NCI-H510A treated with DMSO at 0.1 percent for 48 hours (cell line): ENCODE results near the gene PRKG1.
"Not testable (repeated sequence)": the region's sequence is repeated elsewhere in the genome, so short reads cannot be mapped to it uniquely, and the experiment has no call there.

ENCODE experiments used
- DNase-seq: peaks from one replicate; lab custom pipeline; 2025; lab: John Stamatoyannopoulos, UW

The PRKG1 gene

DNA sequence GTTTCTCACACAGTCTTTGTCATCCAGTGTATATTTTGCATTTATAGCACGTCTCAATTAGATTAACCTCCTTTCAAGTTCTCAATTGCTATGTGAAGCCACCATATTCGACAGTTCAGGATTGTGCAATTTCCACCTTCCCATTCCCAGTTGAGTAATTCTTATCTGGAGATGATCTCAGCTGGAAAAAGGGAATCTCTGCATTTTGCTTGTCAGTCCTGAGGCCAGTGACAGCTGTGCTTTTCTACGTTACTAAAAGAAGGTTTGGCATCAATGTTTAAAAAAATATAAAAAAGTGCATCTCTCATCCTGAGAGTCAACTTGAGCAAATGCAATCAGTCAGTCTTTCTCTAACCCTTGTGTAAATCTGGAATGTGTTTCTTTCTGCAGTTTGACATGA lies 247.7 kb downstream of the PRKG1 start:
- DNase-seq, result no peak

DNA sequence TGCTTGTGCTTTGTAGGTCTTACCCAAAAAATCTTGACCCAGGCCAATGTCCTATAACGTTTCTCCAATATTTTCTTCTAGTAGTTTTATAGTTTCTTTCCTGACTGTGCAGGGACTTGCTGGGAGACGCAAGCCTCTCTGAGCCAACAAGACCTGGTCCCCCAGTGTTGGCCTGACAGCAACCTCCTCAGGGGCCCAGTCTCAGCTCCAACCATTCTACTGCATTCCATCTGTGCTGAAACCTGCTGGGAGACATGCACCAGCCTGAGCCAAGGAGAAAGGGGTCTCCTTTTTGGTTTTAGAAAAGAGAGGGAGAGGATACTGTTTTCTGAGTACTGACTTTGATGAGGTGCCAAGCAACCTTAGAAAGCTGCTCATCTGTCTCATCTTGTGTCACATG lies 251.4 kb downstream of the PRKG1 start:
- DNase-seq, result no peak

DNA sequence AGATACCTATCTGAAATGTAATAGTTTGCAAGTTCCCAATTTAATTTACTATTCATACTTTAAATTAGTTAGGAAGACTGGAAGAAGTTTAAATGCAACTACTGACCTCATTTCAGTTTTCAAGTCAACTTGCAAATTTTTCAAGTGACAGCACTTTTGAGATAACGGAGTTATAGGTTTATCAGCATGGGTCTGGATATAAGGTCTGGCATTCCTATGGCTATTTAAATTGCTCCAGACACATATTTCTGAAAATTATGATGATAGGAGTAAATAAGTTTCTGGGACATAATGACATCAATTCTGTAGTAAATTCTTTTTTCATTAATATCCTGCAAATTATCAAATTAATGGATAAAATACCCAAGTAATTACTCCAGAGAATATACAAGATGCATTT lies 251.9 kb downstream of the PRKG1 start:
- DNase-seq, result no peak

DNA sequence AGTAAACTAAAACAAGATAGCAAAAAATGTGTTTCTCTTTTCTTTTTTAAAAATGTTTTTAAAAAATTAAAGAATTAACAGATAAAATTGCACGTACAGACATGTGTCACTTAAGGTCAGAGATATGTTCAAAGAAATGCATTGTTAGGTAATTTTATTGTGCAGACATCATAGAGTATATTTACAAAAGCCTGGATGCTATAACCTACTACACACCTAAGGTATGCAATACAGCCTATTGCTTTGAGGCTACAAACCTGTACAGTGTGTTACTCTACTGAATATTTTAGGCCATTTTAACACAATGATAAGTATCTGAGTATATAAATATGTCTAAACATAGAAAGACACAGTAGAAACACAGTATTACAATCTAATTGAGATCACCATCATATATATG lies 253.1 kb downstream of the PRKG1 start:
- no peak for DNase-seq

DNA sequence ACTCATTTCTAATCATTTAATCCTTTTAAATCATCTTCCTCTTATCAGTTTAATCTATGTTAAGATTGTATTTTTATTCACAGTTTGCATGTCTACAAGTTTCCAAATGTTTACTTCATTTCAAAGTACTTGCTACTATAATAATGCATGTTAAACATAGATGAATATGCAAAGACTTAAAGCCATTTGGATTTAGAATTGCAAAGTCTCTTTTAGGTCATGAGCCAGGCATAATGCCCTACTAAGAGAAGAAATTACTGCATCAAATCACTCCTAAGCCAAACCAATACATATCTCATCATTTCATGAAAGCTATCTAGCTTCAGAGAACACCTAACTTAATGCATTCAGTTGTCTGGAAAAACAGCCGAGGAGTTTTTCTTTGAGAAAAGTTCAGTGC lies 266.1 kb downstream of the PRKG1 start:
- no peak for DNase-seq

DNA sequence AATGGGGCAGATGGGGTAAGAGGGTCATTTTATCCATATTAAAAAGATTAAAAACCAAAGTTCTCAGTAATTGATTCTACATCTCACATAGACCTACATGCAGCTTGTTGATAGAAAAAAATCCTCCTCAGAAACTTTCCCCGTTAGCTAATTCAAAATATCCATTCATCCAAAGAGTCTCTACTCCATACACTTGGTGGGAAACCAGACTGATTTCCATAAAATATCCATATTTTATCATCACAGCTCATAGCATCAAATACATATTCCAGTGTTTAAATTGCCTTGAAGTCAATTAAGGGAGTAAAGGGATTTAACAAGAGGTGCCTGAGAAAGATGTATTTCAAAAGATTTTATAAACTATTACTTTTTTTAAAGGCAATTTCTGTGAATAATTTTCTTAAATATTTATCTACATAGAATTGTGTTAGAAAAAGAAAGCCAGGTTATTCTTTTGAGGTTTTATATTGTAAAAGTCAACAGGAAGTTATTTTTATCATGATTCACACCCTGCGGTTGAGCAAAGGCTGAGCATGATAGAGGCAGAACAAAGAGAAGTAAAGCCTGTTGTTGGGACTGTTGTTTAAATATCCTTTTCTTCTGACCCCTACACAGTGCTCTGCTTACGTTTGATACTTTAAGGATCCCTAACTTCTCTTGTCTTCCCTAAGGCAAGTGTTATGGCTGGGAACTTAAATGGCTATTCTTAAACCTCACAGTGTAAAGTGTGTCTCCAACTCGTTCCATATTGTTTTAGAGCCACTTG lies 266.7 kb downstream of the PRKG1 start:
- no peak for DNase-seq

DNA sequence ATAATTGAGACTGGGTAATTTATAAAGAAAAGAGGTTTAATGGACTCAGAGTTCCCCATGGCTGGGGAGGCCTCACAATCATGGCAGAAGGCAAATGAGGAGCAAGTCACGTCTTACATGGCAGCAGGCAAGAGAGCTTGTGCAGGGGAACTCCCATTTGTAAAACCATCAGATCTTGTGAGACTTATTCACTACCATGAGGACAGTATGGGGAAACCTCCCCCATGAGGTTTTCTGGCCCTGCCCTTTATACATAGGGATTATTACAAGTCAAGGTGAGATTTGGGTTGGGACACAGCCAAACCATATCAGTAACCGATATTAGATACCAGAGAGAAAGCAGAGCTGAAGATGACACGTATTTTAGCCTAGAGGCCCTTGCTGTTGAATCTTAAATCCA lies 267.5 kb downstream of the PRKG1 start:
- DNase-seq, result not testable (repeated sequence)

DNA sequence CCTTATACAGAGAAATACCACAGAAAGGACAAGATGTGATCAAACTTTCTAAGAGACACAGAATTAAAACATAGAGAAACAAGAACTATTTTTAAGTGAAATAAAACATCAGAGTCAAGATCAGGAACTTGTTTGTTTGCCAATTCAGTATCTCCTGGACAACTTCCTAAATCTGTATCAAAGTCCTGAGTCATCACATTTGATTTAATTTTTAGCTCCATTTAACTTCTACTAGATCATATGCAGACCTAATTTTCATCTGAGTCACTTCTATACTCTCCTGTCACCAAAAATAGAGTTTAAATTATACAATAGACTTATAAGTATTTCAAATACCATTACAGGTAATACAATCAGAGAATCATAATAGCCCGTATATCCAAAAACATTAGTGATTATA lies 268.1 kb downstream of the PRKG1 start:
- no peak for DNase-seq

DNA sequence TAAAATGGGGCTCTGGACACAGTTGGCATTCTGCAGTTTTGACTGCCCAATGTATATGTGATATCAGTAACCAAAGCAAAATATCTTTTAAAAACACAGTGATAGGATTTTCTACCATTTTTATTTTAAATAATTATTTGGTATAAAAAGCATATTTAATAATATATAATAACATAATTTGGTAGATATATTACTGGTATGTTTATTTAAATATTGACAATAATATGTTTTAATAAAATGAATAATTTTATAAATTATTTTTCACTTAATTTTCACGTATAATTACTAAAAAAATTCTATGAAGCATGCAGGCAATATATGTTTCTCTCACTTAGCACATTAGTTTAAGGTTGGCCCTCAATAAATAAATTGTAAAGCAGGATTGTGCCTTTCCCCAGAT lies 269.1 kb downstream of the PRKG1 start:
- no peak for DNase-seq

DNA sequence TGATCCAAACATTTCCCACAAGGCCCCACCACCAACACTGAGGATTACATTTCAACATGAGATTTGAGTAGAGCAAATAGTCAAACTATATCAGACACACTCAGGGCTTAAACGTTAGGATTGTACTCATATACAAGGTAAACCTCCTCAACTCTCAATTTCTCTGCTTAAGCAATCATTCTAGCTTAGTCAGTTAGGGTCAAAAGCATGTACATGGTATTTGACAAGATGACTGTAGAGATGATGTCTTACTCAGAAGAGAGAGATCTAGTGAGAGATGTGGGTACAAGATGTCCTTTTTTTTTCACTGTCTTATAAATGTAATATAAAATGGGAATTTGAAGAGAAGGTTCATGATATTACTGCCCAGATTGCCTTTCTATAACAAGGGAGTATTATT lies 270.1 kb downstream of the PRKG1 start:
- no peak for DNase-seq

DNA sequence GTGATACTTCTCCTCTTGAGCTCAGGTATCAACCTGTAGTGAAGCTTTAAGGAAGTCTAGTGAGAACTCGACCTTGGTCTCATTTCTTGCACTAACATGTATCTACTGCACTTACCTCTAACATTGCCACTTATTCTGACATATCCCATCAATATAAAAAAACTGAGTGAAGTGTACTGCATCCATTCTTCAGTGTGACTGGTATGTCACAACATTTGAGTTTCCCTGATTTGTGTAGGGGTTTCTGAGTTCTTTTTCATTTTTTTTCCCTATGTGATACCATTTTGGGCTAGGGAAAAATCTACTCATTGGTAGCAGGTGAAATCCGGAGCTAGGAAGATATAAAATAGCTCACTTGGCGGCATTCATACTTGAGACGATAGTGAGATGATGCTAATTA lies 274.3 kb downstream of the PRKG1 start:
- DNase-seq, result no peak

DNA sequence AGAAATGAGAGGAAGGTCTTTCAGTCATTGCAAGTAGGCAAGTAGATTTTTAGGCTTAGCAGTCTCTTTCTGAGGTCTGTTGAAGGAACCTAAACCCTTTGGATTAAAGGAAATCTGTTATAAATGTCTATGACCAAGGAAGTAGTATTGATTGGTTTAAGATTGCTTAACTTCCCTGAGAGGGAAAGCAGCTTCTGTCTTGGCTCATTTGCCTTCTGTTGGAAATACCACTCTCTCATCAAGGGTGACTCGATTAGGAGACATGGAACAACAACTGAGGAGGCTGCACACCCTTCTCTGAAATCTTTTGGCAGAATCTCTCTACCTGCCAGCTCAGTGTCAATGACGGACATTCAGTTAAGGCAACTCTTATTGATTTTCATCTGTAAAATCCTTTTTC lies 282.9 kb downstream of the PRKG1 start:
- no peak for DNase-seq

DNA sequence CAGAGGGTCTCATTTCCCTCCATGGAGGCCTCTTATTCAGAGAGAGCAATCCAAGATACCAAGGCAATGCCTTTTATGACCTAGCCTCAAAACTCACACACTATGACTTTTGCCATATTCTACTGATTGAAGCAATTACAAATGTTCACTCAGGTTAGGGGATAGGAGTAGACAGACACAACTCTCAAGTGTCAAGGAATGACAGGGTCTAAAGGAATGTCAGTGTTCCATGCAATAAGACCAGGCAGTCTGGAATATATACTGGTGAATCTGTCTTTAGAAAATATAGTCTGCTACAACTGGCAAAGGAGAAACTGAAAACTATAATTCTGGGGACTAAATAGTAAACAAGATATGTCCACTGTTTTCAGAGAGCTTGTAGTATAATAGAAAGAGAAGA lies 283.9 kb downstream of the PRKG1 start:
- no peak for DNase-seq

DNA sequence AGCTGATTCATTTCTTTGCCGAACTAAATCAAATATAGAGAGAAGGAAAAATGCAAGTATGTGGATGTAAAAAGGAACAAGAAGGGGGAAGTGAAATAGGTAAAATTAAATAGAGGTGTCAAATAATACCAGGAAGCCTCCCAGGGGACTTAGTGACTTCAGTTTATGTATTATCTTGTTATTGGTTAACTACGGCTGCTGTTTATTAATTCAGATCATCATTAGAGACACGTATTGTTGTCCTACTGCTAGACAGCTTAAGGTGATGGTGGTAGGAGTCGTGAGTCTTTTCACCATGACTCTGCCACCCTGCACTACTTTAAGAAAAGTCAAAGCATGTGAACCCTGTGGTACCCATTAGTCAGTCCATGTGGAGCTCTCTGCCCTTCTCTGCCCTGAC lies 289.1 kb downstream of the PRKG1 start:
- DNase-seq, result no peak

DNA sequence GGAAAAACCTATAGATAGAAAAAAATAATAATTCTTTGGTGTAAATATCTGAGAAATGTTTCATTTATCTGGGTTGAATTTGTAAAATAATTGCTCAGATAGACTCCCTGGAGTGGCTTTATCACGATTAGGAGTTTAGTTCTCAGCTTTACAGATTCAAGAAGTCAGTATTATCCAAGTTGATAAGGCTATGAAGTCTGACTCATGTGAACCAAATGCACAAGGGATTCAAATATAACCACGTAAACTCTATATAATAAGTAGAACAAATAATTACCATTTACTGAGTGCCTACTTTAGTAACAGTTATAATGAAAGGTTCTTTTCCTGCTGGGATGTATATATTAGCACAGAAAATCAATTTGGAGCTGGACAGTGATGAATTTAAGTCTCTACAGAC lies 290.4 kb downstream of the PRKG1 start:
- DNase-seq, result no peak

DNA sequence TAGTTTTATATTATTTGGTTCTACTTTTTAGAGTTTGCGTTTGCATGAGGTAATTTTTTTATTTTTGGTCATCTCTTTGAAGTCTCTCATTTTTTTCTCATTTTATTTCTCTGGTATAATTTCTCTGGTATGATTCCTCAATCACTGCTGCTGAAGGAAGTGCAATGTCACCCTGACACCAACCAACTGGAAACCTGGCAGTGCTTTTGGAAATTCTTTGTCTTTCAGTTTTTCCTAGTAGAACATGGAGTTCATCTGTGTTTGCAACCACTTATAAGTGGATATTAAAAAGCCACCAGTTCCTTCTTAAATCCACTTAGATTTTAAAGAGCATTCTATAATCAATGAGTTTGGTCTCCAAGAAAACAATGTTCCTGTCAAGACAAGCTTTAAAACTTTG lies 291.8 kb downstream of the PRKG1 start:
- DNase-seq, result no peak

DNA sequence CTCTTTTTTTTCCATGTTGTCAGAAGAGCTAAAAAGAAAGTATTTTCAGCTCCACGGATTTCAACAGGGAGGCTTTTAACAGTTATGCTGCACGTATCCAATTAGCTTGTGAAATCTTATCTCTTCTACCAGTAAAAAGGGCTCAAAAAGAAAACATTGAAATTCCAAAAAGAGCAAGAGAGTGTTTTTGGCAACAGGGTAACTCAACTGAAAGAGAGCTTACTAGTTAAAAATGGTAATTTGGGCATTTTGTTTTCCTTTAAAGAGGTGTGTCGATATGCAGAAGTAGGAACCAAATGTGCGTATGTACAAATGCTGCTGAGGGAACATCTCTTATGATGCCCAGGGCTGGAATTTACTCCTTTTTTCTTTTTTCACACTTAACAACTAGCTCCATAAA lies 292.8 kb downstream of the PRKG1 start:
- DNase-seq, result no peak

DNA sequence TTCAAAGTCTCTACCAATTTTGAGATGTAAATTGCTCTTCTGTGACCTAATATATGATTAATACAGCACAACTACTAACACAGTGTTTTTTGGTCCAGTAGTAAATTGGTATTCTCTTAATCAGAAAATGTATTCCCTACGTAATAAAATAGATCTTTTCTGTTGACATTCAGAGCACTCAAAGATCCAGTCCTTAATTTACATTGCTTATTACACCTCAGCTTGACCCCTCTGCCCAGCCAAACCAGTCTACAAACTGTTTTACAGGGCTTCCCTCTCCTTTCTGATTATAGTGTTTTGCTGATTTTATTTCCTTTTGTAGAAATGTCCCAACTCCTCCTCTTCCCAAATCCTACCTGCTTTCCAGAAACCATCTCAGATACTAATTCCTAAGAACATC lies 293.4 kb downstream of the PRKG1 start:
- DNase-seq, result no peak

DNA sequence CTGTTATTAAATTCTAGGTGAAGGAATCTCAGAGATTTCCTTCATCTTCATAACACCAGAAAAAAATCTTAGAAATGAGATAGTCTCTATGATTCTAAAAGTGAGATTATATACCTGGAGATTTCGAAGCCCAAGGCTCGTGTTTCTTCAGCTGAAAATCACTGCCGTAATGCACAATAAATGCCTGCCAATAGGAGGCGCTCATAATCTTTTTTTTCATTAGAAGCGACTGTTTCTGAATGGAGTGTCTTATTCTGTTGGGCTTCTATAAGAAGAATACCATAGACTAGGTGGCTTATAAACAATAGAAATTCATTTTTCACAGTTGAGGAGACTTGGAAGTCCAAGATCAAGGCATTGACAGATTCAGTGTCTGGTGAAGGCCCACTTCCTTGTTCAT lies 294.7 kb downstream of the PRKG1 start:
- no peak for DNase-seq

DNA sequence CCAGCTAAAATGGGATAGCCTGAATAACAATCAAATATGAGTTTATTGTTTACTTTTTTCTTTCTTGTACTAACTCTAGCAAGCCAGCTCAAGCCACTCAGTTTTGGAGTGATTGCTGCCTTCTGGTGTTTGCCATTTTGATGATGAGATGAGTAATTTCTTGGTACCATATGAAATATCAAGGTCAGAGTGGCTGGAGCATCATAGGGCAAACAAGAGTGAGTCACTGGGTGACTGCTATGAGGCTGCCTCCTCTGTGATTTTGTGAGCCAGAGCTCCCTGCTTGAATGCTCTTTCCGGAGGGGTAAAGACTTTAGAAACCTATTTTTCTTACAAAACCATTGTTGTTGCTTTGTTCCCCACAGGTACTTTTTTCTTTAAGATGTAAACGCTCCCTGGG lies 295.6 kb downstream of the PRKG1 start:
- DNase-seq, result no peak

DNA sequence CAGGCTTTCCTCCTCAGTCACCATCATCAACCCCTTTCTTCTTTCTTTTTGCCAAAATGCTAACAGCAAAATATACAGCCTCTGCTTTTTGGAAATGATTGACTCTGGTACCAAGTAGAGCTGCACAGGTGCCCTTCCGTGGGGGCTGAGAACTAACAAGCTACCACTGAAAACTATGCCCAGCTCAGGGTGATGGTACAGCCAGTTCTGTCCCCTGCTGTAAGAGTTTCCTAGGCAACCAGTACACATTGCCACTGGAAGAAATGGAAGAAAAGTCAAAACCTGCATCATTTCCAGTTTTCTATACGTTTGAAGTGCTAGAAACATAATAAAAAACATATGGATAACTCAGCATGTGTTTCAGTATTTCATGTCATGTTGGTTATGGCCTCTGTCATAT lies 297.5 kb downstream of the PRKG1 start:
- no peak for DNase-seq

DNA sequence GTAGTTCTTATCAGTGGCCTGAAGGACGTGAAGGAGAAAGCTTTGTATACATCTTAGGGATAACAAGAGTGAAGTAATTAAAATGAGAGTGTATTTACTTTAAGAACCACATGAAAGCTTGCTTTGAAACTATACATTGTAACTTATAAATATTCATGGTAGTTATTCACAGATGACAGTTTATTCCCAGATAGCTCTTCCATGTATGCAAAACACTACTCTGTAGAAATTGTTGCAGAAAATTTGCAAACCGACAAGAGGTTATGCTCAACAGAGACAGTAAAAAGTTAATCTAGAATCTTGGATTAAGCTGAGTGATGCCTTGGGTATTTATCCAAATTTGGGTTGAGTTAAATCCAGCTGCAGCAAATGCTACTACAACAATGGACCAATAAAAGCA lies 301.5 kb downstream of the PRKG1 start:
- no peak for DNase-seq

DNA sequence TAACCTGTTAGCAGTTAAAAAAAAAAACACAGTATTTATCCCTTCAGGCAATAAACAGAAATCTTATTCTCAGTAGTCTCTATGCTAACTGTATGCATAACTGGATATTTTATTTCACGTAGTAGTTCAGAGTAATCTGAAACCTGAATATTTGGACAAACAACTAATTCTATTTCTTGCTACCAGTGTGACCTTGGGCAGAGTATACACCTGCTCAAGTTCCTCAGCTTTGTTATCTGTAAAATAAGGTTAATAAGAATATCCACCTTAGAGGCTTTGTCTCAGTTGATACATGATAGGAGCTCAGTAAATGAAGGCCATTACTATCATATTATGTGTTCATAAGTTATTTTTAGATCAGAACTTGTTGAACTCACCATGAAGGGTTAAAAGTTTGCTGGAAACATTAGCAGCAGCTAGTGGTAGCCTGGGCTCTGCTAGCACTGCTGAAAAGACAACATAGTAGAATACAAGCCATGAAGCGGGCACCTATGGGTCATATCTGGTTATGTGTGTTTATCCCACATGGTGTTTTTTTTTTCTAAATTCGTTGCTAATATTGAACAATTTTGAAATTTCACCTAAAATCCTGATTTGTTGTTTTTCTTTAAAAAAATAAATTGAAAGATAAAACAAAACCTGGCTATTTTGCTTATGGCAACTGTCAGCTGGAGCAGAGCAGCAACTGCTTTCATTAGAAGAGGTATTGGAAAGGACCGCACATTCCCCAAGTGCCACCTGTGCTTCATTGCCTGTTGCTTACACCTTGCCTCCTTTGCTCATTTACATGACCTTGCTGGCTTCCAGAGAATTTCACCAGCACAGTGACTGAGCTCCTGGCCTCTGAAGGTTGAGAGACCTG lies 303.0 kb downstream of the PRKG1 start:
- no peak for DNase-seq
